SK-N-SH treated with all-trans-retinoic acid at 6 μM for 48 hours (cell line): Measurements from ENCODE around the gene PIEZO1.

Experiments used
- ATAC-seq: fragments of 200-7000 bp; cut with Tn5 transposase; 3 replicates; pipeline ENCODE4 v1.9.1; 2020; ENCODE audit warnings: mild to moderate bottlenecking, moderate library complexity
- ARNTL ChIP-seq: fragments of 450-650 bp; formaldehyde crosslinking; IDR thresholded peaks from 2 replicates; pipeline ENCODE4 v1.5.0; 2020; ENCODE audit warnings: low read depth, mild to moderate bottlenecking, moderate library complexity, borderline replicate concordance
- CREB5 ChIP-seq: fragments of 250-450 bp; sonication (Bioruptor Pico); IDR thresholded peaks from 2 replicates; pipeline ENCODE4 v1.5.1; 2020; ENCODE audit warnings: low read depth, mild to moderate bottlenecking, moderate library complexity
- CSDC2 ChIP-seq: fragments of 250-450 bp; sonication (Bioruptor Pico); IDR thresholded peaks from 2 replicates; pipeline ENCODE4 v1.5.0; 2020; ENCODE audit warnings: mild to moderate bottlenecking, moderate library complexity
- ESRRG ChIP-seq: fragments of 250-450 bp; sonication (Bioruptor Pico); IDR thresholded peaks from 2 replicates; pipeline ENCODE4 v1.6.1; 2021; ENCODE audit warnings: mild to moderate bottlenecking
- GLIS3 ChIP-seq: fragments of 250-450 bp; sonication (Bioruptor Pico); IDR thresholded peaks from 2 replicates; pipeline ENCODE4 v1.5.0; 2020; ENCODE audit warnings: mild to moderate bottlenecking, moderate library complexity
- ISL1 ChIP-seq: fragments of 250-450 bp; sonication (Bioruptor Pico); IDR thresholded peaks from 2 replicates; pipeline ENCODE4 v2.1.2; 2022; ENCODE audit warnings: mild to moderate bottlenecking, moderate library complexity
- PATZ1 ChIP-seq: fragments of 250-450 bp; sonication (Bioruptor Pico); IDR thresholded peaks from 2 replicates; pipeline ENCODE4 v1.8.0; 2020; ENCODE audit warnings: mild to moderate bottlenecking, moderate library complexity, borderline replicate concordance
- POU6F1 ChIP-seq: fragments of 250-450 bp; sonication (Bioruptor Pico); IDR thresholded peaks from 2 replicates; pipeline ENCODE4 v1.8.0; 2021; ENCODE audit warnings: low read depth, mild to moderate bottlenecking, moderate library complexity, borderline replicate concordance
- PPARA ChIP-seq: fragments of 250-450 bp; sonication (Bioruptor Pico); IDR thresholded peaks from 2 replicates; pipeline ENCODE4 v1.5.0; 2020; ENCODE audit warnings: mild to moderate bottlenecking, borderline replicate concordance
- RARB ChIP-seq: fragments of 250-450 bp; sonication (Bioruptor Pico); IDR thresholded peaks from 2 replicates; pipeline ENCODE4 v1.8.0; 2021; ENCODE audit warnings: mild to moderate bottlenecking, moderate library complexity
- SNAI2 ChIP-seq: fragments of 250-450 bp; sonication (Bioruptor Pico); IDR thresholded peaks from 2 replicates; pipeline ENCODE4 v1.5.0; 2020; ENCODE audit warnings: mild to moderate bottlenecking, moderate library complexity
- TCF4 ChIP-seq: fragments of 250-450 bp; sonication (Bioruptor Pico); IDR thresholded peaks from 2 replicates; pipeline ENCODE4 v1.8.0; 2021; ENCODE audit warnings: mild to moderate bottlenecking, moderate library complexity, borderline replicate concordance
- TOX ChIP-seq: fragments of 250-450 bp; sonication (Bioruptor Pico); IDR thresholded peaks from 2 replicates; pipeline ENCODE4 v1.8.0; 2021; ENCODE audit warnings: mild to moderate bottlenecking, moderate library complexity, borderline replicate concordance
- TSHZ2 ChIP-seq: fragments of 250-450 bp; sonication (Bioruptor Pico); IDR thresholded peaks from 2 replicates; pipeline ENCODE4 v1.5.0; 2020; ENCODE audit warnings: mild to moderate bottlenecking, moderate library complexity
- ZC3H10 ChIP-seq: fragments of 250-450 bp; sonication (Bioruptor Pico); IDR thresholded peaks from 2 replicates; pipeline ENCODE4 v1.5.1; 2021; ENCODE audit warnings: mild to moderate bottlenecking, moderate library complexity
- ZFP30 ChIP-seq: fragments of 450-650 bp; formaldehyde crosslinking; IDR thresholded peaks from 2 replicates; pipeline ENCODE4 v1.5.0; 2022; ENCODE audit warnings: mild to moderate bottlenecking, moderate library complexity
- ZNF565 ChIP-seq: fragments of 450-650 bp; formaldehyde crosslinking; conservative IDR thresholded peaks from 2 replicates; pipeline ENCODE4 v1.5.0; 2020; ENCODE audit warnings: low read depth, mild to moderate bottlenecking, moderate library complexity
- ZNF70 ChIP-seq: fragments of 450-650 bp; formaldehyde crosslinking; IDR thresholded peaks from 2 replicates; pipeline ENCODE4 v1.5.0; 2020; ENCODE audit warnings: mild to moderate bottlenecking, moderate library complexity
- ZNF8 ChIP-seq: fragments of 450-650 bp; formaldehyde crosslinking; IDR thresholded peaks from 2 replicates; pipeline ENCODE4 v1.5.0; 2020; ENCODE audit warnings: mild to moderate bottlenecking, moderate library complexity

Gene PIEZO1

GRCh38 chr16:88780142-88781062, 4.6 kb downstream of the PIEZO1 start (continued):
- no peak for TF ChIP-seq POU6F1 (CRISPR knock-in tag)
- no peak for TF ChIP-seq RARB (CRISPR knock-in tag)

GRCh38 chr16:88779406-88780141, 5.4 kb downstream of the PIEZO1 start:
- ATAC-seq: no peak
- TF ChIP-seq RARB (CRISPR knock-in tag) (no peak), ESRRG (no peak), ZNF565 (no peak), CSDC2 (CRISPR knock-in tag) (no peak), PPARA (CRISPR knock-in tag) (no peak)

GRCh38 chr16:88778541-88779065, 6.4 kb downstream of the PIEZO1 start:
- TF ChIP-seq ISL1 (CRISPR knock-in tag) (no peak), TCF4 (CRISPR knock-in tag) (no peak), PPARA (CRISPR knock-in tag) (no peak), ARNTL (CRISPR knock-in tag) (no peak), ZFP30 (no peak), CSDC2 (CRISPR knock-in tag) (no peak), ZNF565 (no peak), ZNF8 (CRISPR knock-in tag) (no peak), ESRRG (no peak), SNAI2 (CRISPR knock-in tag) (no peak), TSHZ2 (CRISPR knock-in tag) (no peak), CREB5 (CRISPR knock-in tag) (no peak), TOX (no peak), ZNF70 (CRISPR knock-in tag) (no peak), GLIS3 (CRISPR knock-in tag) (no peak), POU6F1 (CRISPR knock-in tag) (no peak), ZC3H10 (CRISPR knock-in tag) (no peak), RARB (CRISPR knock-in tag) (no peak), PATZ1 (no peak)
- TF ChIP-seq, all 23 proteins: peak for 0
- ATAC-seq: no peak
